PC-9 (cell line): ENCODE results near the gene GLYATL1B. TPM values are rescaled to one million over a fixed set of nuclear protein-coding genes. Genes with fewer than 3 reads are reported as not detected.
"Not testable (repeated sequence)": the region's sequence is repeated elsewhere in the genome, so short reads cannot be mapped to it uniquely, and the experiment has no call there.

Experiments used
- Bru-seq: library from RNA; stranded (reverse); fragments of 400-500 nt; gene quantifications from one replicate; lab custom pipeline; 2021; lab: Mats Ljungman, UMichigan
- BruChase-seq, 2 experiments: library from RNA; stranded (reverse); fragments of 400-500 nt; gene quantifications; one replicate each; lab custom pipeline; 2021; lab: Mats Ljungman, UMichigan
- BruUV-seq: library from RNA; stranded (reverse); fragments of 400-500 nt; replicated peaks from 2 replicates; lab custom pipeline; 2021; lab: Mats Ljungman, UMichigan
- CTCF ChIA-PET: fragments of 300-600 bp; sonication (Branson Sonifier 250); formaldehyde crosslinking; loops from one replicate; lab custom pipeline; 2022; ENCODE audit warnings: antibody characterized with exemption; lab: Charles Lee
- POLR2A ChIA-PET: fragments of 300-600 bp; sonication (Branson Sonifier 250); formaldehyde crosslinking; loops from one replicate; lab custom pipeline; 2022; ENCODE audit warnings: antibody characterized with exemption; ENCODE audit not compliant: unreplicated experiment; lab: Charles Lee
- DNase-seq, 2 experiments: peaks; one replicate each; pipeline versions ENCODE4 v3.0.0 to v3.0.0-alpha.2; 2015 to 2022; ENCODE audit warnings: mixed read lengths in 1 of 2
- H2AFZ ChIP-seq: fragments of 200-600 bp; sonication (generic); 2 replicates; pipeline ENCODE4 v1.8.1; 2017; ENCODE audit warnings: antibody characterized with exemption
- H3F3A ChIP-seq: fragments of 200-600 bp; sonication (generic); 2 replicates; pipeline ENCODE4 v1.8.1; 2017; ENCODE audit warnings: antibody characterized with exemption, mild to moderate bottlenecking, low read depth; ENCODE audit not compliant: insufficient read depth
- H3K27ac ChIP-seq: fragments of 200-600 bp; sonication (generic); 2 replicates; pipeline ENCODE4 v1.6.1; 2016; ENCODE audit warnings: mixed run types
- H3K27me3 ChIP-seq: fragments of 200-600 bp; sonication (generic); 2 replicates; pipeline ENCODE4 v1.6.1; 2016; ENCODE audit warnings: low read depth, mixed run types; ENCODE audit not compliant: insufficient read depth
- H3K36me3 ChIP-seq: fragments of 200-600 bp; sonication (generic); 2 replicates; pipeline ENCODE4 v1.6.1; 2016; ENCODE audit warnings: low read depth, mixed run types
- H3K4me1 ChIP-seq: fragments of 200-600 bp; sonication (generic); replicated peaks from 2 replicates; pipeline ENCODE4 v1.6.1; 2016; ENCODE audit warnings: mixed run types; ENCODE audit not compliant: insufficient read depth
- H3K4me2 ChIP-seq: fragments of 200-600 bp; sonication (generic); 2 replicates; pipeline ENCODE4 v1.6.1; 2017; ENCODE audit warnings: mixed run types
- H3K4me3 ChIP-seq: fragments of 200-600 bp; sonication (generic); 2 replicates; pipeline ENCODE4 v1.6.1; 2016; ENCODE audit warnings: mixed run types
- H3K79me2 ChIP-seq: fragments of 200-600 bp; sonication (generic); 2 replicates; pipeline ENCODE4 v1.6.1; 2017; ENCODE audit warnings: low read depth, mixed run types
- H3K9me2 ChIP-seq: fragments of 200-600 bp; sonication (generic); 2 replicates; pipeline ENCODE4 v1.8.1; 2017; ENCODE audit warnings: mild to moderate bottlenecking; ENCODE audit not compliant: insufficient read depth
- H3K9me3 ChIP-seq: fragments of 200-600 bp; sonication (generic); 2 replicates; pipeline ENCODE4 v1.8.1; 2016; ENCODE audit warnings: low read depth; ENCODE audit not compliant: insufficient read depth
- H4K20me1 ChIP-seq: fragments of 200-600 bp; sonication (generic); 2 replicates; pipeline ENCODE4 v1.8.1; 2017; ENCODE audit not compliant: insufficient read depth
- CTCF ChIP-seq: fragments of 200-600 bp; sonication (generic); conservative IDR thresholded peaks from 2 replicates; pipeline ENCODE4 v1.6.1; 2017; ENCODE audit warnings: mixed run types, antibody characterized with exemption, mild to moderate bottlenecking, moderate library complexity
- EZH2 ChIP-seq: fragments of 200-600 bp; sonication (generic); IDR thresholded peaks from 2 replicates; pipeline ENCODE4 v1.8.0; 2017; ENCODE audit warnings: antibody characterized with exemption, low read depth
- intact Hi-C: fragments of 100-400 bp; cut with micrococcal nuclease; formaldehyde crosslinking; loops from one replicate; pipeline ENCODE4 v1.10.0; 2022; ENCODE audit not compliant: unreplicated experiment
- long read RNA-seq: library from polyadenylated mRNA; stranded (forward); transcript quantifications from one replicate; pipeline ENCODE4 v2.0.0, GENCODE V29; 2022
- total RNA-seq: library from RNA; stranded (reverse); gene quantifications from 2 replicates; pipeline ENCODE4 v1.2.3, GENCODE V29; 2021

Gene GLYATL1B
- not detected in 2 replicates for total RNA-seq
- not detected for Bru-seq, nascent RNA
- not detected for BruChase-seq, experiment 1, labeled RNA remaining after a 2-hour chase
- not detected for BruChase-seq, experiment 2, labeled RNA remaining after a 6-hour chase
- long read RNA-seq: 0 reads

- DNase-seq, BruUV-seq, H3K4me3 ChIP-seq, H4K20me1 ChIP-seq, intact Hi-C loops, H3K9me2 ChIP-seq, POLR2A ChIA-PET, H3F3A ChIP-seq, H3K4me2 ChIP-seq, H3K36me3 ChIP-seq, H3K79me2 ChIP-seq, H2AFZ ChIP-seq, H3K27ac ChIP-seq, H3K9me3 ChIP-seq, H3K4me1 ChIP-seq, CTCF ChIA-PET: not testable (repeated sequence)
- peaks cover 72% of the 10 kb centered on the region for H3K27me3 ChIP-seq
These were observed at the start of gene GLYATL1B for GRCh38 chr11:59086007-59086406. TSS of gene GLYATL1B (plus strand) at chr11:59086307. CDS start at chr11:59086307, 0 bp downstream.

- intact Hi-C loops, BruUV-seq, H3K4me2 ChIP-seq, H3F3A ChIP-seq, H2AFZ ChIP-seq, H3K9me3 ChIP-seq, H4K20me1 ChIP-seq, H3K9me2 ChIP-seq, H3K4me3 ChIP-seq, H3K4me1 ChIP-seq, H3K27ac ChIP-seq, CTCF ChIA-PET, DNase-seq, POLR2A ChIA-PET, H3K79me2 ChIP-seq, H3K36me3 ChIP-seq: not testable (repeated sequence)
- peaks cover 11% of the 10 kb centered on the region for H3K27me3 ChIP-seq
These were observed 49.6 kb upstream of the GLYATL1B start for GRCh38 chr11:59036542-59036941.

GRCh38 chr11:59037434-59037833 lies 48.7 kb upstream of the GLYATL1B start:
- H3K27ac ChIP-seq, H3K79me2 ChIP-seq, CTCF ChIA-PET, H4K20me1 ChIP-seq, DNase-seq, H3F3A ChIP-seq, H3K4me2 ChIP-seq, intact Hi-C loops, H2AFZ ChIP-seq, H3K9me2 ChIP-seq, H3K4me1 ChIP-seq, H3K4me3 ChIP-seq, H3K9me3 ChIP-seq, H3K36me3 ChIP-seq, POLR2A ChIA-PET, BruUV-seq: not testable (repeated sequence)
- H3K27me3 ChIP-seq: peaks cover 16% of the 10 kb centered on the region

- Histone ChIP-seq H4K20me1 (no peaks in the 10 kb centered on the region), H3K79me2 (no peaks in the 10 kb centered on the region), H3K9me3 (no peaks in the 10 kb centered on the region), H3K27me3 (peaks cover 24% of the 10 kb centered on the region), H3K36me3 (no peaks in the 10 kb centered on the region), H3K4me2 (no peak overlapping the region), H3K4me3 (no peak overlapping the region), H3K27ac (no peak overlapping the region), H3K4me1 (no peaks in the 10 kb centered on the region), H3K9me2 (no peaks in the 10 kb centered on the region), H3F3A (no peaks in the 10 kb centered on the region), H2AFZ (no peak overlapping the region)
- no peak for DNase-seq
- intact Hi-C loops: loop anchor here (5.0 kb wide), 1 partner anchor 777 kb away; no protein-coding TSS in a partner anchor
- TF ChIP-seq CTCF (no peak), EZH2 (no peak)
- ChIA-PET POLR2A (no interaction called here), CTCF (no interaction called here)
- BruUV-seq: no TSS peak
These were observed 45.5 kb upstream of the GLYATL1B start for GRCh38 chr11:59040607-59041006.

GRCh38 chr11:59051383-59051782 lies 34.7 kb upstream of the GLYATL1B start:
- H3K4me1 ChIP-seq, H2AFZ ChIP-seq, POLR2A ChIA-PET, H3K4me3 ChIP-seq, H3K27ac ChIP-seq, H3K79me2 ChIP-seq, CTCF ChIA-PET, BruUV-seq, H3F3A ChIP-seq, H3K9me3 ChIP-seq, intact Hi-C loops, DNase-seq, H3K36me3 ChIP-seq, H3K4me2 ChIP-seq, H4K20me1 ChIP-seq, H3K9me2 ChIP-seq: not testable (repeated sequence)
- peaks cover 13% of the 10 kb centered on the region; the same call in 1 of the 2 replicates for H3K27me3 ChIP-seq

GRCh38 chr11:59052355-59052754 lies 33.8 kb upstream of the GLYATL1B start:
- BruUV-seq, H2AFZ ChIP-seq, H3K36me3 ChIP-seq, H3K79me2 ChIP-seq, H3K9me2 ChIP-seq, H3K4me3 ChIP-seq, DNase-seq, H3K27ac ChIP-seq, H3K4me2 ChIP-seq, intact Hi-C loops, H3F3A ChIP-seq, CTCF ChIA-PET, POLR2A ChIA-PET, H3K9me3 ChIP-seq, H3K4me1 ChIP-seq, H4K20me1 ChIP-seq: not testable (repeated sequence)
- H3K27me3 ChIP-seq: peaks cover 16% of the 10 kb centered on the region; the same call in 1 of the 2 replicates
